Keratinocyte (primary cell): ENCODE measurements around the gene TSR3. TPM values are rescaled to one million over a fixed set of nuclear protein-coding genes. Genes with fewer than 3 reads are reported as not detected.

Experiments
- DNase-seq: peaks from one replicate; pipeline ENCODE4 v3.0.0-alpha.2; 2011; ENCODE audit warnings: low read depth, missing footprints, low spot score
- FAIRE-seq: peaks from 2 replicates; lab custom pipeline; 2011; peaks lifted over from hg19 to GRCh38; lab: Jason Lieb, UNC
- H2AFZ ChIP-seq: 2 replicates; pipeline ENCODE4 v1.6.0; 2012; ENCODE audit warnings: low read length, control low read depth, inconsistent platforms; ENCODE audit not compliant: control insufficient read depth
- H3K27ac ChIP-seq: 2 replicates; pipeline ENCODE4 v1.5.1; 2011; ENCODE audit warnings: low read length; ENCODE audit not compliant: control insufficient read depth, insufficient read depth
- H3K27me3 ChIP-seq: 3 replicates; pipeline ENCODE4 v1.6.0; 2011; ENCODE audit warnings: low read length; ENCODE audit not compliant: control insufficient read depth, insufficient read depth; ENCODE audit errors: extremely low read depth
- H3K36me3 ChIP-seq, 2 experiments: 2 replicates in 1 of 2; 3 replicates in 1 of 2; pipeline ENCODE4 v1.5.1; 2011; ENCODE audit warnings: low read length in 2 of 2, mild to moderate bottlenecking in 1 of 2; ENCODE audit not compliant: control insufficient read depth in 2 of 2, insufficient read depth in 2 of 2; ENCODE audit errors: extremely low read depth in 1 of 2
- H3K4me1 ChIP-seq: 3 replicates; pipeline ENCODE4 v1.5.1; 2011; ENCODE audit warnings: low read length; ENCODE audit not compliant: control insufficient read depth, insufficient read depth; ENCODE audit errors: extremely low read depth
- H3K4me2 ChIP-seq: 3 replicates; pipeline ENCODE4 v1.6.0; 2011; ENCODE audit warnings: low read depth, low read length; ENCODE audit not compliant: control insufficient read depth, insufficient read depth; ENCODE audit errors: extremely low read depth
- H3K4me3 ChIP-seq, 3 experiments: fragments of 200-600 bp in 1 of 3; sonication (generic) in 1 of 3; 2 replicates in 2 of 3; 3 replicates in 1 of 3; pipeline ENCODE4 v1.5.1; 2011 to 2016; ENCODE audit warnings: low read length in 3 of 3, mild to moderate bottlenecking in 3 of 3, control low read depth in 2 of 3, inconsistent platforms in 1 of 3, low read depth in 1 of 3, mixed read lengths in 1 of 3, mixed run types in 1 of 3, moderate library complexity in 1 of 3; ENCODE audit not compliant: control insufficient read depth in 2 of 3, insufficient read depth in 2 of 3; ENCODE audit errors: extremely low read depth in 1 of 3
- H3K79me2 ChIP-seq: 2 replicates; pipeline ENCODE4 v1.6.0; 2012; ENCODE audit warnings: low read length; ENCODE audit not compliant: control insufficient read depth, insufficient read depth
- H3K9ac ChIP-seq: 3 replicates; pipeline ENCODE4 v1.6.0; 2011; ENCODE audit warnings: low read length; ENCODE audit not compliant: control insufficient read depth, insufficient read depth; ENCODE audit errors: extremely low read depth
- H3K9me1 ChIP-seq: 3 replicates; pipeline ENCODE4 v1.6.0; 2011; ENCODE audit warnings: low read length; ENCODE audit not compliant: control insufficient read depth, insufficient read depth; ENCODE audit errors: extremely low read depth
- H3K9me3 ChIP-seq: 2 replicates; pipeline ENCODE4 v1.5.1; 2012; ENCODE audit warnings: low read depth, low read length; ENCODE audit not compliant: control insufficient read depth
- H4K20me1 ChIP-seq: 3 replicates; pipeline ENCODE4 v1.6.0; 2011; ENCODE audit warnings: low read length; ENCODE audit not compliant: control insufficient read depth, insufficient read depth; ENCODE audit errors: extremely low read depth
- EZH2 ChIP-seq: IDR thresholded peaks from one replicate; pipeline ENCODE4 v1.6.1; 2012; ENCODE audit warnings: inconsistent platforms, mild to moderate bottlenecking, low read length, moderate library complexity
- dilution Hi-C: fragments of 300-500 bp; cut with MboI; formaldehyde crosslinking; loops from one replicate; pipeline ENCODE4 v1.7.0; 2020; ENCODE audit warnings: low sequenced_read_pairs; ENCODE audit not compliant: extremely low pct_ligation_motif_present
- polyA plus RNA-seq, 5 experiments: library from polyadenylated mRNA; depleted of rRNA in 3 of 5; stranded (reverse) in 3 of 5; stranded (forward) in 1 of 5; unstranded in 1 of 5; fragments of >200 nt; gene quantifications; 1 replicate in 1 of 5; 2 replicates in 3 of 5; 3 replicates in 1 of 5; pipeline versions ENCODE4 v1.2.1 to v1.2.3, GENCODE V29; 2011 to 2012; ENCODE audit warnings: missing spikeins in 2 of 5, low read depth in 1 of 5, low replicate concordance in 1 of 5
- TF ChIP-seq, protein P1 (sequence below), 3 experiments: IDR thresholded peaks in 1 of 3; conservative IDR thresholded peaks in 1 of 3; optimal IDR thresholded peaks in 1 of 3; 2 replicates in 2 of 3; 3 replicates in 1 of 3; pipeline versions ENCODE3 to v1.5.1; 2011; ENCODE audit warnings: low read length in 3 of 3, mild to moderate bottlenecking in 3 of 3, moderate library complexity in 2 of 3, control low read depth in 1 of 3, inconsistent platforms in 1 of 3; ENCODE audit not compliant: insufficient read depth in 2 of 3; ENCODE audit errors: extremely low read depth in 1 of 3

TSR3 gene
- polyA plus RNA-seq, 1 donor (not counting 4 experiments of a cell fraction or from before 2014, with no cell fraction given): 33.0 TPM

DNA sequence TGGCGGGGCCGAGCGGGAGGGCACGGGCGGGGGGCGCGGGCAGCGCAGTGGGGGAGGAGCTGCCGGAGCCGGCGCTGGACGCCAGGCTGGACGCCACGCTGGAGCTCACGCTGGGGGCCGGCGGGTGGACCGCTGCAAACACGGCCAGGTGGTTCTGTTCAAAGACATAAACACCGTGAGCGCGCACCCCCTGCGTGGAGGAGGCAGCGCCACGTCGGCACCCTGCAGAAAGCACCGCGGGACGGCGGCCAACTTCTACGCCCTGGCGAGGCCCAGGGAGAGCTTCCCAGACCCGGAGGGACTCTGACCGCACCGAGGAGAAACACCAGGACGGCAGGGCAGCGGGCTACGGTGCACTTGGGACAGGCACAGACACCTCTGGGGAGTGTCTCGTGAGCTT lies 33.6 kb upstream of the TSR3 start:
- dilution Hi-C loops: no loop called here
- no peaks in the 10 kb centered on the region for H3K27me3 ChIP-seq
- TF ChIP-seq EZH2: no peak

DNA sequence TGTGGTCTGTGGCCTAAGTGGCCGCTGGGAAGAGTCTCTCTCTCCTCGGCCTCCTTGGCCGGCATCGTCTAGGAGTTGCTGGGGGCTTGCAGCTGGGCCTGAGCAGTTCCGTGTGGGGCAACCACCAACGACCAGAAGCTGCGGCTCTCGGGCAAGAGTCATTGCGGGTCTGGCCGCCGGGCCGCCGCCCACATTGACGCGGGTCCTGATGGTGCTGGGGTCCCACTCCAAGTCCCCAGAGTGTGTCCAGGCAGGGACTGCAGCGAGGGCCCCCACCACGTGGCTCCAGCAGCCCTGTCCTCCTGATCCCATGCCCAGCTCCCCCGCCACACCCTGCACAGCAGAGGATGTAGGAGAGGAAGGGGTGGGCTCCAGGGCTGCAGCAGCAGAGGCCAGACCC lies 31.9 kb upstream of the TSR3 start:
- H3K27ac ChIP-seq: no peak overlapping the region
- DNase-seq (no peak), FAIRE-seq (no peak)
- no peak overlapping the region for H2AFZ ChIP-seq
- no peak overlapping the region for H3K9ac ChIP-seq
- H3K4me1 ChIP-seq: peaks cover 5% of the 10 kb centered on the region
- no peaks in the 10 kb centered on the region for H3K9me3 ChIP-seq
- H4K20me1 ChIP-seq: no peaks in the 10 kb centered on the region
- H3K36me3 ChIP-seq: no peaks in the 10 kb centered on the region
- H3K79me2 ChIP-seq: no peaks in the 10 kb centered on the region
- H3K9me1 ChIP-seq: no peaks in the 10 kb centered on the region
- no peak overlapping the region for H3K4me2 ChIP-seq
- H3K27me3 ChIP-seq: no peaks in the 10 kb centered on the region
- TF ChIP-seq, protein P1, sequence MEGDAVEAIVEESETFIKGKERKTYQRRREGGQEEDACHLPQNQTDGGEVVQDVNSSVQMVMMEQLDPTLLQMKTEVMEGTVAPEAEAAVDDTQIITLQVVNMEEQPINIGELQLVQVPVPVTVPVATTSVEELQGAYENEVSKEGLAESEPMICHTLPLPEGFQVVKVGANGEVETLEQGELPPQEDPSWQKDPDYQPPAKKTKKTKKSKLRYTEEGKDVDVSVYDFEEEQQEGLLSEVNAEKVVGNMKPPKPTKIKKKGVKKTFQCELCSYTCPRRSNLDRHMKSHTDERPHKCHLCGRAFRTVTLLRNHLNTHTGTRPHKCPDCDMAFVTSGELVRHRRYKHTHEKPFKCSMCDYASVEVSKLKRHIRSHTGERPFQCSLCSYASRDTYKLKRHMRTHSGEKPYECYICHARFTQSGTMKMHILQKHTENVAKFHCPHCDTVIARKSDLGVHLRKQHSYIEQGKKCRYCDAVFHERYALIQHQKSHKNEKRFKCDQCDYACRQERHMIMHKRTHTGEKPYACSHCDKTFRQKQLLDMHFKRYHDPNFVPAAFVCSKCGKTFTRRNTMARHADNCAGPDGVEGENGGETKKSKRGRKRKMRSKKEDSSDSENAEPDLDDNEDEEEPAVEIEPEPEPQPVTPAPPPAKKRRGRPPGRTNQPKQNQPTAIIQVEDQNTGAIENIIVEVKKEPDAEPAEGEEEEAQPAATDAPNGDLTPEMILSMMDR (optimal IDR thresholded peaks at IDR 0.05 in 1 of 3, IDR thresholded peaks at IDR 0.05 in 1 of 3, conservative IDR thresholded peaks at IDR 0.05 in 1 of 3; ENCODE audit: extremely low read depth in 1 of 3, insufficient read depth in 2 of 3, low read length in 3 of 3): no peak
- dilution Hi-C loops: no loop called here
- no peak overlapping the region for H3K4me3 ChIP-seq

More for the DNA sequence above, 33.6 kb upstream of the TSR3 start:
- Histone ChIP-seq H4K20me1 (no peaks in the 10 kb centered on the region), H3K4me1 (no peaks in the 10 kb centered on the region), H3K79me2 (no peaks in the 10 kb centered on the region), H3K9ac (no peak overlapping the region), H3K4me3 (no peak overlapping the region), H3K36me3 (peaks cover 0 to 4% of the 10 kb centered on the region in 2 experiments), H3K27ac (no peak overlapping the region), H3K9me1 (no peaks in the 10 kb centered on the region), H3K4me2 (no peak overlapping the region), H3K9me3 (no peaks in the 10 kb centered on the region), H2AFZ (no peak overlapping the region)
- no peak for FAIRE-seq
- no peak for DNase-seq
